EH (cell line): Measurements from ENCODE around the gene CD70.
A peak's percentile ranks its signal among the peaks of the same experiment; 100 is the strongest.
"Not testable (repeated sequence)": the region's sequence is repeated elsewhere in the genome, so short reads cannot be mapped to it uniquely, and the experiment has no call there.

Experiments
- DNase-seq: peaks from one replicate; pipeline ENCODE4 v3.0.0-alpha.2; 2015; ENCODE audit warnings: low read depth

The CD70 gene

GRCh38 chr19:6597471-6598253 lies 6.7 kb upstream of the CD70 start:
- DNase-seq, result not testable (repeated sequence)

GRCh38 chr19:6596621-6597020 lies 5.7 kb upstream of the CD70 start:
- DNase-seq, result no peak

- no peak for DNase-seq
Measured at GRCh38 chr19:6593651-6594416, 2.9 kb upstream of the CD70 start.

GRCh38 chr19:6590258-6590826 lies 608 bp downstream of the CD70 start:
- no peak for DNase-seq

GRCh38 chr19:6589711-6590257 lies 1.2 kb downstream of the CD70 start:
- DNase-seq, result no peak

GRCh38 chr19:6588508-6589345 lies 2.2 kb downstream of the CD70 start:
- DNase-seq, result no peak

- DNase-seq, result no peak
Measured at GRCh38 chr19:6587998-6588507, 2.9 kb downstream of the CD70 start.

- no peak for DNase-seq
Measured at GRCh38 chr19:6587093-6587820, 3.7 kb downstream of the CD70 start.

- no peak for DNase-seq
Measured at GRCh38 chr19:6586726-6587092, 4.2 kb downstream of the CD70 start.

GRCh38 chr19:6586056-6586455 lies 4.9 kb downstream of the CD70 start:
- DNase-seq, result no peak

GRCh38 chr19:6582515-6583484 lies 8.2 kb downstream of the CD70 start:
- not testable (repeated sequence) for DNase-seq

GRCh38 chr19:6580313-6580712 lies 10.6 kb downstream of the CD70 start:
- DNase-seq, result peak; percentile 60

GRCh38 chr19:6579450-6580178 lies 11.3 kb downstream of the CD70 start:
- no peak for DNase-seq

- no peak for DNase-seq
Measured at GRCh38 chr19:6577476-6578125, 13.3 kb downstream of the CD70 start.

- DNase-seq, result no peak
Measured at GRCh38 chr19:6576869-6577475, 14.0 kb downstream of the CD70 start.

GRCh38 chr19:6573350-6573749 lies 17.6 kb downstream of the CD70 start:
- DNase-seq, result no peak

GRCh38 chr19:6572217-6572616 lies 18.7 kb downstream of the CD70 start:
- no peak for DNase-seq

- no peak for DNase-seq
Measured at GRCh38 chr19:6571167-6571566, 19.8 kb downstream of the CD70 start.
